Measurements from ENCODE around the gene VSTM2B. TPM values are rescaled to one million over a fixed set of nuclear protein-coding genes. Genes with fewer than 3 reads are reported as not detected.

VSTM2B gene
- total and polyA plus RNA-seq, 2 of the 13 experiments (the other 11 are each of a cell fraction or from before 2014, with no cell fraction given), result not detected

GRCh38 chr19:29598496-29598895, 72.7 kb downstream of the VSTM2B start:
- Histone ChIP-seq H3K79me2 (ENCODE audit: insufficient read depth, low read length) (no peaks in the 10 kb centered on the region), H3K9me3 (ENCODE audit: low read length) (no peaks in the 10 kb centered on the region), H3K27ac (ENCODE audit: extremely low read length, insufficient read depth, low read length) (no peak overlapping the region), H2AFZ (ENCODE audit: low read length) (no peak overlapping the region), H3K27me3 (ENCODE audit: control insufficient read depth in 1 of 2, insufficient read depth in 2 of 2, low read length in 2 of 2) (peaks cover 0 to 16% of the 10 kb centered on the region in 2 experiments; a peak in 4 of 5 replicates), H4K20me1 (ENCODE audit: insufficient read depth, low read length) (no peaks in the 10 kb centered on the region), H3K4me3 (replicated peaks in 1 of 3; ENCODE audit: insufficient read depth in 1 of 3, low read depth in 2 of 3, low read length in 3 of 3) (no peak overlapping the region), H3K4me2 (ENCODE audit: low read depth, low read length) (no peak overlapping the region), H3K4me1 (ENCODE audit: insufficient read depth, low read length) (no peaks in the 10 kb centered on the region), H3K36me3 (replicated peaks in 1 of 2; ENCODE audit: control insufficient read depth in 1 of 2, insufficient read depth in 2 of 2, low read length in 2 of 2) (no peaks in the 10 kb centered on the region), H3K9ac (ENCODE audit: insufficient read depth, low read depth, low read length) (no peak overlapping the region)
- BruUV-seq (replicated peaks), result no TSS peak
- intact Hi-C loops (cut with micrococcal nuclease; ENCODE audit: unreplicated experiment), result no loop called here
- CTCF ChIA-PET (ENCODE audit: low intra/inter-chr PET ratio, low total read pairs), result no interaction called here
- WGBS (ENCODE audit: low lambda C conversion rate), result 8% methylated on average over 3 of the region's 3 CpGs
- no peak for FAIRE-seq
- no peak for ATAC-seq
- POLR2A ChIA-PET, result no interaction called here
- TF ChIP-seq HNF4A (CRISPR knock-in tag; IDR thresholded peaks at IDR 0.05), result no peak
- no peak for TF ChIP-seq FOXK2 (IDR thresholded peaks at IDR 0.05)
- DNase-seq (ENCODE audit: low spot score), result no peak
- in situ Hi-C loops (cut with HindIII; ENCODE audit: extremely low pct_ligation_motif_present, low pct_unique_long_range_greater_than_20kb), result no loop called here

DNA sequence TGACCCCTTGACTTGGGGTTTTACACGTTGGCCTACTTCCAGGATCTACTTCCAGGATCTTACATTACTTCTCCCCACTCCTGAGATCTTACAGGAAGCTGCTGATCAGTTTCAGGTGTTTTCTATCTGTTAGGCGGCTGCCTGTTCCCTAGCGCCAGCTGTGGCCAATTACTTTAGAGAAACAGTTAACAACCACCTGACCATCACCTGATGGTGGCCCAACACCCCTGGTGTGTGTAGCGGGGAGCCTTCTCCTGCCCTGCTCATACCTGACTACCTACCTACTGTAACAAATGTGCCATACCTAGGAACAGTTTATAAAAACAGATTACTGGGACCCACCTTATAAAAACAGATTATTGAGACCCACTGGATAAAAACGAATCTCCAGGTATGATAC, 77.5 kb downstream of the VSTM2B start:
- CTCF ChIA-PET (ENCODE audit: low intra/inter-chr PET ratio, low total read pairs), result no interaction called here
- in situ Hi-C loops (cut with HindIII; ENCODE audit: extremely low pct_ligation_motif_present, low pct_unique_long_range_greater_than_20kb) (no loop called here), intact Hi-C loops (cut with micrococcal nuclease; ENCODE audit: unreplicated experiment) (no loop called here)
- Histone ChIP-seq H4K20me1 (ENCODE audit: insufficient read depth, low read length) (no peaks in the 10 kb centered on the region), H3K4me2 (ENCODE audit: low read depth, low read length) (no peak overlapping the region), H3K4me3 (replicated peaks in 1 of 3; ENCODE audit: insufficient read depth in 1 of 3, low read depth in 2 of 3, low read length in 3 of 3) (no peak overlapping the region), H3K4me1 (ENCODE audit: insufficient read depth, low read length) (peaks cover 8% of the 10 kb centered on the region), H2AFZ (ENCODE audit: low read length) (no peak overlapping the region), H3K27me3 (ENCODE audit: control insufficient read depth in 1 of 2, insufficient read depth in 2 of 2, low read length in 2 of 2) (peaks cover 0 to 4% of the 10 kb centered on the region in 2 experiments; a peak in 3 of 5 replicates), H3K79me2 (ENCODE audit: insufficient read depth, low read length) (peaks cover 8% of the 10 kb centered on the region), H3K9me3 (ENCODE audit: low read length) (no peaks in the 10 kb centered on the region), H3K27ac (ENCODE audit: extremely low read length, insufficient read depth, low read length) (no peak overlapping the region), H3K36me3 (replicated peaks in 1 of 2; ENCODE audit: control insufficient read depth in 1 of 2, insufficient read depth in 2 of 2, low read length in 2 of 2) (no peaks in the 10 kb centered on the region), H3K9ac (ENCODE audit: insufficient read depth, low read depth, low read length) (no peak overlapping the region)
- no peak for FAIRE-seq
- 33% methylated on average over 5 of the region's 5 CpGs for WGBS (ENCODE audit: low lambda C conversion rate)
- DNase-seq (ENCODE audit: low spot score), result no peak
- BruUV-seq (replicated peaks), result no TSS peak
- no peak for ATAC-seq
- POLR2A ChIA-PET, result no interaction called here
- TF ChIP-seq ZNF703 (CRISPR knock-in tag; IDR thresholded peaks at IDR 0.05; ENCODE audit: borderline replicate concordance) (no peak), ZBTB46 (CRISPR knock-in tag; IDR thresholded peaks at IDR 0.05; ENCODE audit: borderline replicate concordance) (no peak), ZNF430 (CRISPR knock-in tag; IDR thresholded peaks at IDR 0.05) (no peak), PREB (CRISPR knock-in tag; IDR thresholded peaks at IDR 0.05) (no peak), ZNF432 (CRISPR knock-in tag; IDR thresholded peaks at IDR 0.05; ENCODE audit: borderline replicate concordance) (no peak), ADNP (CRISPR knock-in tag; IDR thresholded peaks at IDR 0.05) (no peak), ATF3 (CRISPR knock-in tag; IDR thresholded peaks at IDR 0.05) (no peak), ZNF207 (IDR thresholded peaks at IDR 0.05; ENCODE audit: borderline replicate concordance) (no peak), GLI4 (CRISPR knock-in tag; IDR thresholded peaks at IDR 0.05; ENCODE audit: borderline replicate concordance) (no peak)
- TF ChIP-seq, protein P1, sequence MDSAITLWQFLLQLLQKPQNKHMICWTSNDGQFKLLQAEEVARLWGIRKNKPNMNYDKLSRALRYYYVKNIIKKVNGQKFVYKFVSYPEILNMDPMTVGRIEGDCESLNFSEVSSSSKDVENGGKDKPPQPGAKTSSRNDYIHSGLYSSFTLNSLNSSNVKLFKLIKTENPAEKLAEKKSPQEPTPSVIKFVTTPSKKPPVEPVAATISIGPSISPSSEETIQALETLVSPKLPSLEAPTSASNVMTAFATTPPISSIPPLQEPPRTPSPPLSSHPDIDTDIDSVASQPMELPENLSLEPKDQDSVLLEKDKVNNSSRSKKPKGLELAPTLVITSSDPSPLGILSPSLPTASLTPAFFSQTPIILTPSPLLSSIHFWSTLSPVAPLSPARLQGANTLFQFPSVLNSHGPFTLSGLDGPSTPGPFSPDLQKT (CRISPR knock-in tag; IDR thresholded peaks at IDR 0.05; ENCODE audit: borderline replicate concordance), result no peak
- TF ChIP-seq, protein P2, sequence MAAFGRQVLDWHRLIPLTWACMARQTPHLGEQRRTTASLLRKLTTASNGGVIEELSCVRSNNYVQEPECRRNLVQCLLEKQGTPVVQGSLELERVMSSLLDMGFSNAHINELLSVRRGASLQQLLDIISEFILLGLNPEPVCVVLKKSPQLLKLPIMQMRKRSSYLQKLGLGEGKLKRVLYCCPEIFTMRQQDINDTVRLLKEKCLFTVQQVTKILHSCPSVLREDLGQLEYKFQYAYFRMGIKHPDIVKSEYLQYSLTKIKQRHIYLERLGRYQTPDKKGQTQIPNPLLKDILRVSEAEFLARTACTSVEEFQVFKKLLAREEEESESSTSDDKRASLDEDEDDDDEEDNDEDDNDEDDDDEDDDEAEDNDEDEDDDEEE (CRISPR knock-in tag; IDR thresholded peaks at IDR 0.05), result no peak
